ENCODE measurements around the gene DOC2A. TPM values are rescaled to one million over a fixed set of nuclear protein-coding genes. Genes with fewer than 3 reads are reported as not detected.

Gene DOC2A
- total and polyA plus RNA-seq, 10 donors, result 0.74 to 4.8 (median 2.5) TPM

DNA sequence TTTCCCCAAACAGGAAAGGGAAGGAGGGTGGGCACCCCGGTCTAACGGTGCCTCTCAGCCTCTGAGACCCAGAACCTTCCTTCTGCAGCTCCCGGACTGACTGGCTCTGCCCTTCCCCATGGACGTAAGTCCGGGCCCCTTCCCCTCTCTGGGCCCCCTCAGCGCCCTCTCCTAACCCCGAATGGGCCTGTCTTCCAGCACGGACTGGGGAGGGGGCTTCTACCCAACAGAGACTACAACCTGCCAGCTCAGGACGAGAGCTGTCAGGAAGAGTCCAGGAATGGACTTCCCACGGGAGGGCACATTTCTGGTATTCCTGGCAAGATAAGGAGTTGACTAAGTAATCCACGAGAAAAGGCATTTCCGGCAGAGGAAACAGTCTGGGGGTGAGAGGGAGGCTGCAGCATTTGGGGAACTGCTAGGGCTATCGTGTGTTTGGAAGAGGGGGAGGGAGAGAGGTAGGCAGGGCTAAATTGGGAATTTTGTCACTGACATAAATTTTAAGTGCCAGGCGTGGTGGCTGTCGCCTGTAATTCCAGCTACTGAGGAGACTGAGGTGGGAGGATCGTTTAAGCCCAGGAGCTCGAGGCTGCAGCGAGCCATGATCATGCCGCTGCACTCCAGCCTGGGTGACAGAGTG lies 42.7 kb upstream of the DOC2A start:
- WGBS, 5 donors, result 8 to 11% (median 9%) methylated on average over 15 to 19 of the region's 19 CpGs
- intact Hi-C loops (cut with DNase I; ENCODE audit: low total_unique reads), result no loop called here
- peaks cover 6 to 37% (median 20%) of the 10 kb centered on the region in 6 donors for H3K4me1 ChIP-seq
- H3K27ac ChIP-seq, result peak overlapping the region in 7 of 8 donors; percentile 22 to 74 (median 62)
- no peaks in the 10 kb centered on the region for H3K27me3 ChIP-seq (replicated peaks in 1 of 7)
- DNase-seq, result no peak
- no peaks in the 10 kb centered on the region for H3K9me3 ChIP-seq
- no peak for TF ChIP-seq POLR2AphosphoS5 (IDR thresholded peaks at IDR 0.05)
- no peak for TF ChIP-seq POLR2A (IDR thresholded peaks at IDR 0.05)
- TF ChIP-seq, protein P1, sequence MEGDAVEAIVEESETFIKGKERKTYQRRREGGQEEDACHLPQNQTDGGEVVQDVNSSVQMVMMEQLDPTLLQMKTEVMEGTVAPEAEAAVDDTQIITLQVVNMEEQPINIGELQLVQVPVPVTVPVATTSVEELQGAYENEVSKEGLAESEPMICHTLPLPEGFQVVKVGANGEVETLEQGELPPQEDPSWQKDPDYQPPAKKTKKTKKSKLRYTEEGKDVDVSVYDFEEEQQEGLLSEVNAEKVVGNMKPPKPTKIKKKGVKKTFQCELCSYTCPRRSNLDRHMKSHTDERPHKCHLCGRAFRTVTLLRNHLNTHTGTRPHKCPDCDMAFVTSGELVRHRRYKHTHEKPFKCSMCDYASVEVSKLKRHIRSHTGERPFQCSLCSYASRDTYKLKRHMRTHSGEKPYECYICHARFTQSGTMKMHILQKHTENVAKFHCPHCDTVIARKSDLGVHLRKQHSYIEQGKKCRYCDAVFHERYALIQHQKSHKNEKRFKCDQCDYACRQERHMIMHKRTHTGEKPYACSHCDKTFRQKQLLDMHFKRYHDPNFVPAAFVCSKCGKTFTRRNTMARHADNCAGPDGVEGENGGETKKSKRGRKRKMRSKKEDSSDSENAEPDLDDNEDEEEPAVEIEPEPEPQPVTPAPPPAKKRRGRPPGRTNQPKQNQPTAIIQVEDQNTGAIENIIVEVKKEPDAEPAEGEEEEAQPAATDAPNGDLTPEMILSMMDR (IDR thresholded peaks at IDR 0.05 in 8 of 11, conservative IDR thresholded peaks at IDR 0.05 in 3 of 11), result no peak
- peak overlapping the region; percentile 61 to 96 (median 83) for H3K4me3 ChIP-seq
- H3K36me3 ChIP-seq, result no peaks in the 10 kb centered on the region

DNA sequence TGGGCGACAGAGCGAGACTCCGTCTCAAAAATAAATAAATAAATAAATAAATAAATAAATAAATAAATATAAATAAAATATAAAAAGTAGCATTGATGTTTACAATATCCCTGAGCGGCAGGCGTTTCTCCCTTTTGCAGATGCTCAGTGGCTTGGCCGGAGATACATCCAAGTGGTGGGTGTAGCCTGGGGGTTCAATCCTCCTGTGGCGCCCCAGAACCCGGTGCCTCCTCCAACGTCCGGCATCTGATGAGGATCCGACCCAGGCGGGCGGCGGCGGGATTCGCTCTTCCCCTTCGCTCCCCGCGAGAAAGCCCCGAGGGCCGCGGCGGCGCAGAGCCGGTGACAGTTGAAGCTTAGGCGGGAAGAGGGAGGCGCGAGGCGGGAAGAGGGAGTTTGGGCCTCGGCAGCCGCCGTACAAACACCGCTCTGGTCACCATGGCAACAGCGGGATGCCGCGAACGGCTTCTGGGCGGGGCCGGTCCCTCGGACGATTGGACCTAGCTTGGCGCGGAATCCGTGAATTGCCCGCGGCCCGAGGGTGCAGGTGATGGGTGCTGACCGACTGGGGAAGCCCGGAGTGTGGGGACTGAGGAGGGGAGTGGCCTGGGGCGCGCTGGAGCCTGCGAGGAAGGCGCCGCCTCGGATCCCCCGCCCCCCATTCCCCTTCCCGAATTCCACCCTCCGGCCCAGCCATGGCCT lies 42.0 kb upstream of the DOC2A start:
- intact Hi-C loops (cut with DNase I; ENCODE audit: low total_unique reads), result no loop called here
- H3K9me3 ChIP-seq, result no peaks in the 10 kb centered on the region
- peak; percentile 97 for DNase-seq
- H3K27me3 ChIP-seq (replicated peaks in 1 of 7), result no peaks in the 10 kb centered on the region
- TF ChIP-seq POLR2A (IDR thresholded peaks at IDR 0.05) (no peak), POLR2AphosphoS5 (IDR thresholded peaks at IDR 0.05) (peak; percentile 81 to 91 (median 91))
- peak overlapping the region in 7 of 8 donors; percentile 22 to 74 (median 62) for H3K27ac ChIP-seq
- H3K4me1 ChIP-seq, result peaks cover 6 to 37% (median 20%) of the 10 kb centered on the region in 6 donors
- H3K4me3 ChIP-seq, result peak overlapping the region; percentile 61 to 96 (median 83)
- WGBS, 5 donors, result 4 to 6% (median 5%) methylated on average over 43 to 58 of the region's 58 CpGs
- H3K36me3 ChIP-seq, result no peaks in the 10 kb centered on the region

DNA sequence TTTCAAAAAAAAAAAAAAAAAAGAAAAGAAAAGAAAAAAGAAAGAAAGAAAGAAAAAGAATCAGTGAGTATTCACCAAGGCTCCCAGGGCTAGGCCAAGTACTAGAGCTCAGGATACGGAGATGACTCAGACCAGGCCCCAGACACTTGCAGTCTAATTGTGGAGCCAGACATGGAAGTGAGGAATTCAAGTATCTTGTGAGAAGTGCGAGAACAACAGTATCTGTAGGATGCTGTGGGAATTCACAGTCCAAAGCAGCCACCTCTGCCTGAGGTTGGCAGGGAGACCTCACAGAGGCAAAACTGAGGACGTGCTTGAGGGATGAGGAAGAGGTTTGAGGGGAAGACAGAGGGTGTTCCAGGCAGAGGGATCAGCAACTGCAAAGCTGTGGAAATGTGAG lies 40.7 kb upstream of the DOC2A start:
- H3K36me3 ChIP-seq, result no peaks in the 10 kb centered on the region
- no peaks in the 10 kb centered on the region for H3K27me3 ChIP-seq (replicated peaks in 1 of 7)
- H3K4me3 ChIP-seq, result no peak overlapping the region
- TF ChIP-seq POLR2AphosphoS5 (IDR thresholded peaks at IDR 0.05) (no peak), POLR2A (IDR thresholded peaks at IDR 0.05) (no peak)
- TF ChIP-seq, protein P1 (IDR thresholded peaks at IDR 0.05 in 8 of 11, conservative IDR thresholded peaks at IDR 0.05 in 3 of 11), result no peak
- 81 to 91% (median 83%) methylated on average over 3 of the region's 3 CpGs for WGBS, 5 donors
- intact Hi-C loops (cut with DNase I; ENCODE audit: low total_unique reads), result no loop called here
- H3K27ac ChIP-seq, result no peak overlapping the region
- no peak for DNase-seq
- peaks cover 6 to 37% (median 20%) of the 10 kb centered on the region in 6 donors for H3K4me1 ChIP-seq
- no peaks in the 10 kb centered on the region for H3K9me3 ChIP-seq

DNA sequence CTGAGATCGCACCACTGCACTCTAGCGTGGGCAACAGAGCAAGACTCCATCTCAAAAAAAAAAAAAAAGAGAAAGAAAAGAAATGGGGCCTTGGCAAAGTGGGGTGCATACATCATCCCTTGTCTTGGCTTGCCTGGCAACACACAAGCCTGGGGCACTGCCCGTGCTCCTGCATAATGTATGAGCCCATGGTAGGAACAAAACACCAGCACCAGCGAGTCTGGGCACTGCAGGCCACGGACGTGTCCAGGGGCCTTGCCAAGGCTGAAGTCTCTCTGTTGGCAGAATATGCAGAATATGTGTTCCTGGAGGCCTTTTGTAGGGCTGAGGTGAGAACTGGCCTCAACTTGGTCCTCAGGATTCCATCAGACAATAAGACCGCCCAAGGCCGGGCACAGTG lies 39.0 kb upstream of the DOC2A start:
- DNase-seq, result no peak
- H3K27me3 ChIP-seq (replicated peaks in 1 of 7), result no peaks in the 10 kb centered on the region
- intact Hi-C loops (cut with DNase I; ENCODE audit: low total_unique reads), result no loop called here
- H3K4me3 ChIP-seq, result no peak overlapping the region
- H3K36me3 ChIP-seq, result no peaks in the 10 kb centered on the region
- 94 to 98% (median 96%) methylated on average over 8 of the region's 8 CpGs for WGBS, 5 donors
- H3K9me3 ChIP-seq, result no peaks in the 10 kb centered on the region
- TF ChIP-seq POLR2AphosphoS5 (IDR thresholded peaks at IDR 0.05), result no peak
- TF ChIP-seq POLR2A (IDR thresholded peaks at IDR 0.05), result no peak
- TF ChIP-seq, protein P1 (IDR thresholded peaks at IDR 0.05 in 8 of 11, conservative IDR thresholded peaks at IDR 0.05 in 3 of 11), result no peak
- H3K27ac ChIP-seq, result no peak overlapping the region
- H3K4me1 ChIP-seq, result peaks cover 6 to 31% (median 18%) of the 10 kb centered on the region in 6 donors
